Measurements from ENCODE around the gene DSG1.

DSG1 gene

GRCh38 chr18:31403409-31403808 is 85.4 kb downstream of the DSG1 start:
- no peak for DNase-seq (ENCODE audit: low spot score)
- no peak for TF ChIP-seq CTCF (IDR thresholded peaks at IDR 0.05; ENCODE audit: borderline replicate concordance, control extremely low read depth, extremely low read depth, insufficient read depth, missing control alignments)
- in situ Hi-C loops (cut with MboI; ENCODE audit: low sequenced_read_pairs, unreplicated experiment): no loop called here

All from GM13976 (cell line).